DOHH2 (cell line): ENCODE results near the gene CPNE5.
A peak's percentile ranks its signal among the peaks of the same experiment; 100 is the strongest.

Source experiments
- H3F3A ChIP-seq: fragments of 200-600 bp; sonication (generic), shearing (Covaris generic); 2 replicates; pipeline ENCODE4 v1.6.0; 2016; ENCODE audit warnings: antibody characterized with exemption, mild to moderate bottlenecking; ENCODE audit not compliant: control insufficient read depth, insufficient read depth
- H3K27ac ChIP-seq: fragments of 200-600 bp; sonication (generic); 2 replicates; pipeline ENCODE4 v1.5.1; 2014; ENCODE audit warnings: low read depth, mild to moderate bottlenecking, low read length, moderate library complexity
- H3K27me3 ChIP-seq: fragments of 200-600 bp; sonication (generic); 2 replicates; pipeline ENCODE4 v1.6.1; 2014; ENCODE audit warnings: mild to moderate bottlenecking, low read length, mixed read lengths; ENCODE audit not compliant: control insufficient read depth
- H3K36me3 ChIP-seq: fragments of 200-600 bp; sonication (generic); 2 replicates; pipeline ENCODE4 v1.6.1; 2014; ENCODE audit warnings: mild to moderate bottlenecking, low read length, moderate library complexity, mixed read lengths; ENCODE audit not compliant: control insufficient read depth
- H3K4me1 ChIP-seq: fragments of 200-600 bp; sonication (generic); 2 replicates; pipeline ENCODE4 v1.6.1; 2014; ENCODE audit warnings: mild to moderate bottlenecking, low read length, mixed read lengths; ENCODE audit not compliant: control insufficient read depth
- H3K4me2 ChIP-seq: fragments of 200-600 bp; sonication (generic); 2 replicates; pipeline ENCODE4 v1.6.0; 2014; ENCODE audit warnings: mild to moderate bottlenecking, low read length, moderate library complexity
- H3K4me3 ChIP-seq: fragments of 200-600 bp; sonication (generic); 2 replicates; pipeline ENCODE4 v1.5.1; 2014; ENCODE audit warnings: mild to moderate bottlenecking, low read length, mixed read lengths
- H3K79me2 ChIP-seq: fragments of 200-600 bp; sonication (generic); 2 replicates; pipeline ENCODE4 v1.6.1; 2014; ENCODE audit warnings: mild to moderate bottlenecking, low read length, mixed read lengths; ENCODE audit not compliant: control insufficient read depth
- H3K9me2 ChIP-seq: fragments of 200-600 bp; sonication (generic); replicated peaks from 2 replicates; pipeline ENCODE4 v1.6.1; 2014; ENCODE audit warnings: mild to moderate bottlenecking, low read length, mixed read lengths; ENCODE audit not compliant: control insufficient read depth
- H3K9me3 ChIP-seq: fragments of 200-600 bp; sonication (generic); 2 replicates; pipeline ENCODE4 v1.6.1; 2014; ENCODE audit warnings: antibody characterized with exemption, low read length, mixed read lengths; ENCODE audit not compliant: control insufficient read depth, insufficient read depth
- H4K20me1 ChIP-seq: fragments of 200-600 bp; sonication (generic); 2 replicates; pipeline ENCODE4 v1.6.0; 2014; ENCODE audit warnings: low read depth, mild to moderate bottlenecking, antibody characterized with exemption, low read length, moderate library complexity; ENCODE audit not compliant: control insufficient read depth, insufficient read depth
- CTCF ChIP-seq: fragments of 200-600 bp; sonication (generic); IDR thresholded peaks from one replicate; pipeline ENCODE4 v1.5.1; 2014; ENCODE audit warnings: antibody characterized with exemption, mild to moderate bottlenecking, low read depth, low read length; ENCODE audit not compliant: poor library complexity, severe bottlenecking
- EZH2phosphoT487 ChIP-seq: fragments of 200-600 bp; sonication (generic); IDR thresholded peaks from 2 replicates; pipeline ENCODE4 v1.6.1; 2017; ENCODE audit warnings: borderline replicate concordance, mild to moderate bottlenecking, antibody characterized with exemption, low read length, moderate library complexity, mixed read lengths

CPNE5 gene

GRCh38 chr6:36695414-36695813 lies 143.8 kb downstream of the CPNE5 start:
- TF ChIP-seq CTCF (no peak), EZH2phosphoT487 (no peak)
- H3F3A ChIP-seq, result peaks cover 10% of the 10 kb centered on the region
- H3K9me3 ChIP-seq, result no peaks in the 10 kb centered on the region; the same call in 1 of the 2 replicates
- H3K9me2 ChIP-seq, result no peaks in the 10 kb centered on the region
- no peaks in the 10 kb centered on the region for H4K20me1 ChIP-seq
- no peaks in the 10 kb centered on the region for H3K79me2 ChIP-seq
- H3K27me3 ChIP-seq, result no peaks in the 10 kb centered on the region
- H3K27ac ChIP-seq, result no peak overlapping the region
- no peak overlapping the region for H3K4me2 ChIP-seq
- H3K4me3 ChIP-seq, result no peak overlapping the region
- H3K36me3 ChIP-seq, result no peaks in the 10 kb centered on the region
- H3K4me1 ChIP-seq, result peaks cover 43% of the 10 kb centered on the region

DNA sequence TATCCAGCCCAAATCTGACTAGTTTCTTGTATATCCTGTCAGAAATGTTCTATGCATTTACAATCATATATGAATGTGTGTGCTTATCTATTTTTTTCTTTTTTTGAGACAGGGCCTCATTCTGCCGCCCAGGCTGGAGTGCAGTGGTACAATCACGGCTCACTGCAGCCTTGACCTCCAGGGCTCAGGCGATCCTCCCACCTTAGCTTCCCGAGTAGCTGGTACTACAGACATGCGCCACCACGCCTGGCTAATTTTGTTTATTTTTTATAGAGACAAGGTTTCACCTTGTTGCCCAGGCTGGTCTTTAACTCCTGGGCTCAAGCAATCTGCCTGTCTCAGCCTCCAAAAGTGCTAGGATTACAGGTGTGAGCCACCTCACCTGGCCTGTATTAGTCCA lies 144.6 kb downstream of the CPNE5 start:
- no peaks in the 10 kb centered on the region for H4K20me1 ChIP-seq
- no peaks in the 10 kb centered on the region for H3K79me2 ChIP-seq
- H3K4me2 ChIP-seq, result peak overlapping the region; percentile 45
- H3K4me3 ChIP-seq, result no peak overlapping the region
- no peaks in the 10 kb centered on the region for H3K9me2 ChIP-seq
- TF ChIP-seq EZH2phosphoT487 (no peak), CTCF (no peak)
- H3K27ac ChIP-seq, result 0 out of 2 replicates have a peak overlapping the region, but pooled peaks have one; percentile 22
- H3K9me3 ChIP-seq, result no peaks in the 10 kb centered on the region; the same call in 1 of the 2 replicates
- H3K27me3 ChIP-seq, result no peaks in the 10 kb centered on the region
- peaks cover 51% of the 10 kb centered on the region for H3K4me1 ChIP-seq
- H3K36me3 ChIP-seq, result no peaks in the 10 kb centered on the region
- H3F3A ChIP-seq, result peaks cover 10% of the 10 kb centered on the region

DNA sequence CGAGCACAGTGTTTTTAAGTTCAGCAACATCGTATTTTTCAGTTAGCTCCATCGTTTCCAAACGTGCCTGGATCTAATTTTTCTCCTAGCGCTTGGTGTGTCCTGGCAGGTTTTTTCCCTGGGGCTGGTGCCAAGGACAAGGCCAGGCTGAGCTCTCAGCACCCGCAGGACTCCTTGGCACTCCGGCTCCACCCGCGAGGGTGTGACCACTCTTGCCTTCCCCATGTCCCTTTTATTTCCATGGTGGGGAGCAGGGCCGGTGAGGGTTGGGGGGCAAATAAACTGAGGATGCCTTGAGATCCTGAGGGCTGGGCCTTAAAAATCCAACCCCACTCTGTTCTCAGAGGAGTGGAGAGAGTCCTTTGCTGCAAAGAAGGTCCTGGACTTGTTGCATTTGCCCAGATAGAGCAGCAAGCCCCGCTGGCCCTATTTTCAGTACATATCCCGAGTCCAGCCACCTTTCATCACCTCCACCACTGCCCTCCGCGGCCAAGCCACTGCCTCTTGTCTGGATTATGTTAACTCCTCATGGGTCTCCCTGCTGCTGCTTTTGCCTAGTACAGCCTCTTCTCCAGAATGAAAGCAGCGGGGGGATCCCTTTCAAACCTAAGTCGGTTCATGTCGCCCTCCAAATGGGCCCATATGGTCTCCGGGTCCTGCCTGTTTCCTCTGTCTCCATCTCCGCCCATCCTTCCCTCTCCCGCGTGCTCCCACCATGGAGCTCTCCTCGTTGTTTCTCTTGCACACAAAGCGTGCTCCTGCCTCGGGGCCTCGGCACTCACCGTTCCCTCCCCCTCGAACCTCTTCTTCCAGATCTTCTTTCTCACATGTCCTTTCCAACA lies 146.2 kb downstream of the CPNE5 start:
- no peaks in the 10 kb centered on the region for H3K9me2 ChIP-seq
- H3K27ac ChIP-seq, result peak overlapping the region; percentile 38; the same call in 1 of the 2 replicates
- H3F3A ChIP-seq, result peaks cover 16% of the 10 kb centered on the region
- no peaks in the 10 kb centered on the region for H4K20me1 ChIP-seq
- no peaks in the 10 kb centered on the region for H3K79me2 ChIP-seq
- TF ChIP-seq CTCF (no peak), EZH2phosphoT487 (no peak)
- peaks cover 66% of the 10 kb centered on the region for H3K4me1 ChIP-seq
- H3K36me3 ChIP-seq, result no peaks in the 10 kb centered on the region
- H3K4me2 ChIP-seq, result peak overlapping the region; percentile 58
- H3K27me3 ChIP-seq, result no peaks in the 10 kb centered on the region
- no peaks in the 10 kb centered on the region; the same call in 1 of the 2 replicates for H3K9me3 ChIP-seq
- H3K4me3 ChIP-seq, result no peak overlapping the region
